Muscle layer of colon (tissue), 2 donors: ENCODE measurements around the gene RXRA.

Source experiments
- H3K27ac ChIP-seq: one replicate; pipeline ENCODE4 v1.7.0; 2013; ENCODE audit warnings: low read depth, mild to moderate bottlenecking, low read length, moderate library complexity
- H3K27me3 ChIP-seq, 2 donors: one replicate each; pipeline ENCODE4 v1.7.0; 2013; ENCODE audit warnings: low read length in 2 of 2, mild to moderate bottlenecking in 2 of 2; ENCODE audit not compliant: insufficient read depth in 2 of 2, control insufficient read depth in 1 of 2
- H3K36me3 ChIP-seq: one replicate; pipeline ENCODE4 v1.7.0; 2013; ENCODE audit warnings: mild to moderate bottlenecking, low read length; ENCODE audit not compliant: insufficient read depth
- H3K4me1 ChIP-seq: one replicate; pipeline ENCODE4 v1.7.0; 2013; ENCODE audit warnings: mild to moderate bottlenecking, low read length; ENCODE audit not compliant: insufficient read depth
- H3K4me3 ChIP-seq, 2 donors: one replicate each; pipeline ENCODE4 v1.7.0; 2013; ENCODE audit warnings: low read length in 2 of 2, low read depth in 1 of 2, mild to moderate bottlenecking in 1 of 2, moderate library complexity in 1 of 2
- H3K9ac ChIP-seq: one replicate; pipeline ENCODE4 v1.7.0; 2013; ENCODE audit warnings: low read length
- H3K9me3 ChIP-seq: one replicate; pipeline ENCODE4 v1.7.0; 2013; ENCODE audit warnings: mild to moderate bottlenecking, low read length
- donor health status: abdominal sarcoma.
- donor health status: Adenocarcinoma of cecum.

RXRA gene

GRCh38 chr9:134287591-134288491, 38.4 kb upstream of the RXRA start:
- Histone ChIP-seq H3K36me3 (no peaks in the 10 kb centered on the region), H3K9me3 (no peaks in the 10 kb centered on the region), H3K27me3 (no peaks in the 10 kb centered on the region), H3K9ac (no peak overlapping the region), H3K4me1 (peaks cover 10% of the 10 kb centered on the region), H3K27ac (no peak overlapping the region), H3K4me3 (no peak overlapping the region)

- no peak overlapping the region for H3K27ac ChIP-seq
- no peaks in the 10 kb centered on the region for H3K36me3 ChIP-seq
- no peaks in the 10 kb centered on the region for H3K27me3 ChIP-seq
- H3K9ac ChIP-seq, result no peak overlapping the region
- H3K4me3 ChIP-seq, result no peak overlapping the region
- H3K4me1 ChIP-seq, result peaks cover 4% of the 10 kb centered on the region
- H3K9me3 ChIP-seq, result no peaks in the 10 kb centered on the region
These were observed 37.5 kb upstream of the RXRA start for GRCh38 chr9:134288746-134289145.

- no peak overlapping the region for H3K4me3 ChIP-seq
- no peaks in the 10 kb centered on the region for H3K27me3 ChIP-seq
- no peak overlapping the region for H3K27ac ChIP-seq
- H3K4me1 ChIP-seq, result no peaks in the 10 kb centered on the region
- H3K9ac ChIP-seq, result no peak overlapping the region
- no peaks in the 10 kb centered on the region for H3K36me3 ChIP-seq
- no peaks in the 10 kb centered on the region for H3K9me3 ChIP-seq
These were observed 36.9 kb upstream of the RXRA start for GRCh38 chr9:134289241-134289875.

GRCh38 chr9:134290603-134291451, 35.4 kb upstream of the RXRA start:
- H3K36me3 ChIP-seq, result no peaks in the 10 kb centered on the region
- no peaks in the 10 kb centered on the region for H3K4me1 ChIP-seq
- no peak overlapping the region for H3K4me3 ChIP-seq
- H3K9me3 ChIP-seq, result no peaks in the 10 kb centered on the region
- no peak overlapping the region for H3K27ac ChIP-seq
- H3K9ac ChIP-seq, result no peak overlapping the region
- no peaks in the 10 kb centered on the region for H3K27me3 ChIP-seq

GRCh38 chr9:134291452-134291881, 34.8 kb upstream of the RXRA start:
- no peak overlapping the region for H3K27ac ChIP-seq
- H3K36me3 ChIP-seq, result no peaks in the 10 kb centered on the region
- no peaks in the 10 kb centered on the region for H3K27me3 ChIP-seq
- no peaks in the 10 kb centered on the region for H3K4me1 ChIP-seq
- no peaks in the 10 kb centered on the region for H3K9me3 ChIP-seq
- no peak overlapping the region for H3K9ac ChIP-seq
- H3K4me3 ChIP-seq, result no peak overlapping the region

- Histone ChIP-seq H3K4me1 (no peaks in the 10 kb centered on the region), H3K27me3 (no peaks in the 10 kb centered on the region), H3K9ac (no peak overlapping the region), H3K27ac (no peak overlapping the region), H3K36me3 (no peaks in the 10 kb centered on the region), H3K4me3 (no peak overlapping the region), H3K9me3 (no peaks in the 10 kb centered on the region)
These were observed 34.0 kb upstream of the RXRA start for GRCh38 chr9:134291961-134292871.

- Histone ChIP-seq H3K4me3 (no peak overlapping the region), H3K27ac (no peak overlapping the region), H3K9ac (no peak overlapping the region), H3K27me3 (no peaks in the 10 kb centered on the region), H3K4me1 (no peaks in the 10 kb centered on the region), H3K36me3 (no peaks in the 10 kb centered on the region), H3K9me3 (no peaks in the 10 kb centered on the region)
These were observed 33.2 kb upstream of the RXRA start for GRCh38 chr9:134293031-134293521.

- Histone ChIP-seq H3K4me3 (peak overlapping the region in 1 of 2 donors; percentile 38), H3K9me3 (no peaks in the 10 kb centered on the region), H3K4me1 (no peaks in the 10 kb centered on the region), H3K36me3 (no peaks in the 10 kb centered on the region), H3K9ac (no peak overlapping the region), H3K27ac (no peak overlapping the region), H3K27me3 (no peaks in the 10 kb centered on the region)
These were observed 32.6 kb upstream of the RXRA start for GRCh38 chr9:134293611-134294152.

- Histone ChIP-seq H3K4me3 (peak overlapping the region in 1 of 2 donors; percentile 38), H3K27me3 (no peaks in the 10 kb centered on the region), H3K4me1 (no peaks in the 10 kb centered on the region), H3K9me3 (no peaks in the 10 kb centered on the region), H3K9ac (no peak overlapping the region), H3K27ac (no peak overlapping the region), H3K36me3 (no peaks in the 10 kb centered on the region)
These were observed 31.8 kb upstream of the RXRA start for GRCh38 chr9:134294153-134295071.
